ENCODE measurements around the gene DCUN1D3. TPM values are rescaled to one million over a fixed set of nuclear protein-coding genes. Genes with fewer than 3 reads are reported as not detected.

DCUN1D3 gene
- total RNA-seq, 8 experiments from 2014 or later: 6.9 to 15.1 (median 11.0) TPM

DNA sequence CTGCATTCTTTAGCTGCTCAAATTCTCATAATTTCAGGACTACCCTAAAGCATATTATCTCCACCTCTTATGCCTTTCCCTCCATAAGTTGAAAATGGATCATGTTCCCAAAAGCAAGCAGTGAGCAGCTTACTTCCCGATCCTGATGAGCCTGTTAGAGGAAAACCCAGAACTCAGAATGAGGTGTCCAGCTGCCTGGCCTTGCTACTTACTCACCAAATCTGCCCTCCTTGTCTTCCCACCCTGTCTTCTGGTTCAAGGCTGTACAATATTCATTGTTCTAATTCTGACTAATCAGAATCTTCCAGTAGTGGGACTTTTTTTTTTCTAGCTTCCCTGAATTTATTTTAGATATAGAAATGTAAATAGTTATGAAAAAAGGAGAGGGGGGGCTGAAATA is 11.2 kb upstream of the DCUN1D3 start:
- no peak overlapping the region for H3K4me3 ChIP-seq
- H3K27ac ChIP-seq: no peak overlapping the region
- H3K4me1 ChIP-seq (replicated peaks in 1 of 2): peaks cover 0 to 7% of the 10 kb centered on the region in 2 donors
- ATAC-seq (replicated peaks in 6 of 8): peak in 2 of 8 experiments; percentile 56 to 61
- in situ Hi-C loops (cut with MboI; ENCODE audit: low pct_unique_long_range_greater_than_20kb in 2 of 9, low sequenced_read_pairs in 9 of 9, unreplicated experiment in 9 of 9): no loop called here
- WGBS, 10 experiments: 0 to 75% (median 17%) methylated on average over 1 of the region's 1 CpG; no CpG with 5 or more reads in 7 of the 10 experiments

DNA sequence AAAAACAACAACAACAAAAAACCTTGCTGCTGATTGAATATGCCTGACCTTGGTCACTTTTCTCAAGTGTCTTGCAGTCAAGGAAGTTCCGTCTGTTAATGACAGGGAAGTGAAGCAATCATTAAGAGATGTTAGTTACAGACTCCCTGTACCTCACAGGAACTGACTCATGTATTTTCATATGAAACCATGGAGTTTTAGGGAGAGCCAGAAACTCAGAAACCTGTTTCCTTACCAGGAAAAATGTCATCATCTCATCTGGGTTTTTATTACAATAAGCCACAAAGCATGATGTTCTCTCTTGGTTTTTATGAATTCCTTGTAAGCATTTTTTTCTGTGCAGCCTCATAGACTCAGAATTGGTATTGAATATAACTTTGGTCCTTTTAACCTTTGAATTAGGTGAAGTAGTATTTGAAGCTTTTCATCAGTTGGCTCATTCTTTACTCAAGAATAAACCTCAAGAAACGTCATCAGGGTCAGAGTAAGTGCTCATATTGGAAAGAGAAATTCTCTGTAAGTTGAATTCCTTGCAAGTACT is 10.7 kb upstream of the DCUN1D3 start:
- 8 to 100% (median 58%) methylated on average over 1 to 2 of the region's 2 CpGs; no CpG with 5 or more reads in 2 of the 10 experiments for WGBS, 10 experiments
- no peak overlapping the region for H3K27ac ChIP-seq
- in situ Hi-C loops (cut with MboI; ENCODE audit: low pct_unique_long_range_greater_than_20kb in 2 of 9, low sequenced_read_pairs in 9 of 9, unreplicated experiment in 9 of 9): no loop called here
- ATAC-seq (replicated peaks in 6 of 8): peak in 2 of 8 experiments; percentile 40 to 56
- H3K4me3 ChIP-seq: no peak overlapping the region
- H3K4me1 ChIP-seq (replicated peaks in 1 of 2): peaks cover 0 to 7% of the 10 kb centered on the region in 2 donors

DNA sequence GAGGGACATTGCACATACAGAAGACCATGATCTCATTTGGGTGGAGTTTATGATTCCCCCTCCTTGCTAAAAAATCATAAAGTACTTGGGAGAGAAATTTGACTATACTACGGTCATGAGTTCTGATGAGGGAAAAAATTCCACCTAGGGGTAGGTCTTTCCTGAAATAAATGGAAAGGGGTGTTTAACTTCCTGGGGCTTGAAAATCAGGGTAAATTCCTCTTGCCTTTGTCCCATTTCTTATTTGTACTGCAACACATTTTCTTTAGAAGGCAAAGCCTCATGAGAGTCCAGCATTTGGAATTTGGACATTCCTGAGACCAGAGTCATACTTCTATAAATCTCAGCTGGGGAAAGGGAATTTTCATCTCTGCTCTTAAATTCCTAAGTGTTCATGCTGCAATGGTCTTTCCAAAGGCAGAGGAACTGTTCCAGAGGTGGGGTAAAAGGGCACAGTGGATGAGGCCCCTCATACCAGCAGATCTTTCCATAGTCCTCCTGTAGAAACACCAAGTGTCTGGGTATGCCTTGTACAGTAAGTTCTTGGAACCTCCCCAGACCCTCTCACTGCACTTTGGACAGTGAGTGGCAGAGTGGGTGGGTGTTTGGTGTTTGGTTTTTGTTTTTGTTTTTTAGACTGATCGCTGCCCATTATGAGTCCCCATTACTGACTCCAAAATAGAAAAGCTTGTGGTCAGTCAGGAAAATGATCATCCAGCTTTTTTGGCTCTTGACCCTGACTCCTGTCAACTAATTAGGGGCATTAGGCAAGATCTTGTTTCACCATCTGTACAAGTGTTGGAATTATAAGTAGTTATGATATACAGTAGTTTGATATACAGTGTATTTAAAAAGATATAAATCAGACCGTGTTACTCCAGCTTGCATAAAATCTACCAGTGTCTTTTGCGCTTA is 6.4 kb upstream of the DCUN1D3 start:
- 35 to 100% (median 89%) methylated on average over 1 to 4 of the region's 4 CpGs for WGBS, 10 experiments
- in situ Hi-C loops (cut with MboI; ENCODE audit: low pct_unique_long_range_greater_than_20kb in 2 of 9, low sequenced_read_pairs in 9 of 9, unreplicated experiment in 9 of 9): no loop called here

DNA sequence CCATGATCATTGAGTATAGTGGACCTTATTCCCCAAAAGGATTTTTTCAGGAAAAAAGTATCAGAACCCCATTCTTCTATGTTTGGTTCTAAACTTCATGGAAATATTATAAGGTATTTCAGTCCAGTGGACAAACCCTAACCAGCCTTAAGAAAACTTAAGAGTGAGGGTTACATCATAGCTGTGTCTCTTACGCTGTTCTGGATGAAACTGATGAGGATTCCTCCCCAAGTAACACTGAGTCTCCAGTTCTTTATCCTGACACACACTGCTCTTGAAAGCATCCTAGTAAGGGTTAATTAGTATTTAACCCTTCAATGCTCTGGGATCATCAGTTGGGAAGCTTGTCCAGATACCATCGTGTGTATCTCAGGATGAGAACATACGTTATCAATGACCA is 5.4 kb upstream of the DCUN1D3 start:
- 33 to 100% (median 74%) methylated on average over 1 to 3 of the region's 3 CpGs; no CpG with 5 or more reads in 7 of the 10 experiments for WGBS, 10 experiments
- H3K4me3 ChIP-seq: no peak overlapping the region

More for the DNA sequence above, 6.4 kb upstream of the DCUN1D3 start:
- no peak overlapping the region for H3K27ac ChIP-seq
- ATAC-seq (replicated peaks in 6 of 8): peak in 3 of 8 experiments; percentile 8 to 30 (median 23)
- H3K4me1 ChIP-seq (replicated peaks in 1 of 2): peaks cover 5 to 18% of the 10 kb centered on the region in 2 donors
- H3K4me3 ChIP-seq: no peak overlapping the region

DNA sequence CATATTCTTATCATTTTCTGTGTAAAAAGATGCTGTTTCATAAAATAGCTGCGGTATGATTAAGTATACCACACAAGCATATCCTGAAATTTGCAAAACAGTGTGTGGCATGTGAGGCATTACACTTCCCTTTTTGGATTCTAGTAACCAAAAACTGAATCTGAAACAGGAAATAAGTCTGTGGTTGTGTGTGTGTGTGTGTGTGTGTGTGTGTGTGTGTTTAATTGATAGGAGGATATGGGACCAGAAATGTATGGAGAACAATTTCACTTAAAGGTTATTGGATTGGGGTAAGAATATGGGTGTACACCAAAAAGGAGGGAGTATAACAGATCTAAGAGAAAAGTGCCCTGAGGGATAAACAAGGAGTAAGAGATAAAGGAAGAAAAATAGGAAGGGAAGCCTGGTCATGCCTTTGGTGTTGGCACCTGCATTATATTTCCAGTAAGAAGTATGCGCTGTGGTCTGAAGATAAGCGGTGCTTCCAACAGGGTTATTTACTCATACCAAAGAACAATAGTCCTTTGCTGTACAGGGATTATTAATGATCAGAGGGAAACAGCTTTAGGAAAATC is 4.4 kb upstream of the DCUN1D3 start:
- WGBS, 10 experiments: 30 to 100% (median 82%) methylated on average over 1 to 3 of the region's 3 CpGs; no CpG with 5 or more reads in 1 of the 10 experiments
- in situ Hi-C loops (cut with MboI; ENCODE audit: low pct_unique_long_range_greater_than_20kb in 2 of 9, low sequenced_read_pairs in 9 of 9, unreplicated experiment in 9 of 9): no loop called here
- no peak overlapping the region for H3K4me3 ChIP-seq
- ATAC-seq (replicated peaks in 6 of 8): no peak
- H3K4me1 ChIP-seq (replicated peaks in 1 of 2): peaks cover 5 to 18% of the 10 kb centered on the region in 2 donors
- H3K27ac ChIP-seq: no peak overlapping the region

More for the DNA sequence above, 5.4 kb upstream of the DCUN1D3 start:
- Histone ChIP-seq H3K27ac (no peak overlapping the region), H3K4me1 (replicated peaks in 1 of 2) (peaks cover 5 to 18% of the 10 kb centered on the region in 2 donors)
- ATAC-seq (replicated peaks in 6 of 8): no peak
- in situ Hi-C loops (cut with MboI; ENCODE audit: low pct_unique_long_range_greater_than_20kb in 2 of 9, low sequenced_read_pairs in 9 of 9, unreplicated experiment in 9 of 9): no loop called here

DNA sequence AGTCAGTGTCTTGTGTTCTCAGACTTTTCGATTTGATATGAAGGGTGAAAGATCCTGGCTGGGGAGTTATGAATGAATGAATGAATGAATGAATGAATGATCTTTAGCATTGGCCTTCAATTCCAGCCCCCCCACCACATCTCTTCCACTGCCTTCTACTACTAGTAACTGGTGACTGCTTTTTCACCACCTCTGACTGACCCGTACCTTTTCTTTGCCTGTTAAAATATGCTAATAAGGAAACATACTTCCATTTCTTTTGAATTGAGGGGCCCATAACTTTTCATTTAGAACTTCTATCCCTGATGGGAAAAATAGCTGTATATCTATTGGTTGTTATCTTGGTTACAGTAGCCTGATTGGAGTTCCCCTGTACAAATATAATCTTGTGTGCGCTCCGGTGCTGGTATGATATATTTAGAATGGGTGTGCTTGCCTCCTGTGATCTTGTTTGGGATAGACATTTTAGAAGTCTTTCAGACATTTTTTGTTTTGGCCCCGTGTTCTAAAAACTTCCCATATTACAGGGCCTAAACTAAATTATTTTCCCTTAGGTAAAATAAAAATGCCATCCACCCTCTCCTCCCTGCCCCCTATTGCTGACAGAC is 3.8 kb upstream of the DCUN1D3 start:
- no peak for ATAC-seq (replicated peaks in 6 of 8)
- no peak overlapping the region for H3K27ac ChIP-seq
- no peak overlapping the region for H3K4me3 ChIP-seq
- 54 to 96% (median 66%) methylated on average over 2 to 5 of the region's 5 CpGs for WGBS, 10 experiments
- in situ Hi-C loops (cut with MboI; ENCODE audit: low pct_unique_long_range_greater_than_20kb in 2 of 9, low sequenced_read_pairs in 9 of 9, unreplicated experiment in 9 of 9): no loop called here
- H3K4me1 ChIP-seq (replicated peaks in 1 of 2): peaks cover 5 to 19% of the 10 kb centered on the region in 2 donors

DNA sequence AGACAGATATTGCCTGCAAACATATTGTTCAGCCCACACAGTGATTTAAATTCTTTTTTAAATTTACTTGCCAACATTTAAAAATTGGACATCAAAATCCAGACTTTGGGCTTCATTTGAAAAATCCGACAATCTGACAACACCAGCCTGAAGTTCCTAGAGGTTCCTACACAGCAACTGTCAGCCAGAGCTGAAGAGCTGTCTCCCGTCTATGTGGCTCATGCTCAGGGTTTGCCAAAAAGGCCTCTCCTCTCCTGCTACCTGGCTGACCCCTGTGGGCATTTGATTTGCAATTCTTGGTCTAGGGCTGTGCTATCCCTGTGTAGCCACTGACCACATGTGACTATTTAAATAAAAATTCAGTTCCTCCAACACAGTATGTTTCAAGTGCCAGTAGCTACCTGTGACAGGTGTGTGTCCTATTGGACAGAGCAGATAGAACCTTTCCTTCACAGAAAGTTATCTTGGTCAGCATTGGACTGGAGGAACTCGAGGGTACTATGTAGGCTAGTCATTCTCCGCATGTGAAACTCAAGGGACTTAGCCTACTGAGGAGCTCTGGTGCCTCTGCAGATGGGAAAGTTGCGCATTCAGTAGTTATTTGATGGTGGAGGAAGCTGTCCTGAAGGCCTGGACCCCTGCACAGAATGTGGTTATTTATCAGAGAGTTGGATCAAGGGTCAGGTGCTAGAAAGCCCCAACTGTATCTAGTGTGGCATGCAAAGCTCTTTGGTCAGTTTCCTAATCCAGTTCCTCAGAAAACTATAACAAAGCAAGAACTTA is 3.1 kb upstream of the DCUN1D3 start:
- no peak for ATAC-seq (replicated peaks in 6 of 8)
- peaks cover 11 to 24% of the 10 kb centered on the region in 2 donors for H3K4me1 ChIP-seq (replicated peaks in 1 of 2)
- no peak overlapping the region for H3K4me3 ChIP-seq
- in situ Hi-C loops (cut with MboI; ENCODE audit: low pct_unique_long_range_greater_than_20kb in 2 of 9, low sequenced_read_pairs in 9 of 9, unreplicated experiment in 9 of 9): no loop called here
- 72 to 100% (median 90%) methylated on average over 1 to 4 of the region's 5 CpGs; no CpG with 5 or more reads in 3 of the 10 experiments for WGBS, 10 experiments
- H3K27ac ChIP-seq: no peak overlapping the region

DNA sequence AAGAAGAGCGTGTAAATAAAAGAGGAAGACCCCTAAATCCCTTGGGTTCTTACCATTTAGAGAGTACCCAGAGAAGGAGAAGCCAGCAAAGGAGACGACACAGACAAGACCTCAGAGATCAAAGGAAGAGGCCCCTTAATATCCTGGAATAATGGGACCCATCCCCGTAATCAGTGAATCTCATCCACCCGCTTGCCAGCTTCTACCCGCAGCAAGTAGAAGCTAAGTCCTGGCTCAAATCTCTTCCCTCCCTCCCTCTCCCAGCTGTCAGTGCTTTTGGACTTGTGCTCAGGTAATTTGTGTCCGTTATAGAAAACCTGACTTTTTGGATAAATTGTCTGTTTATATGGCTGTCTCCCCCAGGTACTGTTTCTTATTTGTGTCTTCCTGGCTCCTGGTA is 2.3 kb upstream of the DCUN1D3 start:
- WGBS, 10 experiments: 80 to 100% (median 92%) methylated on average over 1 to 6 of the region's 6 CpGs; no CpG with 5 or more reads in 1 of the 10 experiments
- Histone ChIP-seq H3K27ac (no peak overlapping the region), H3K4me1 (replicated peaks in 1 of 2) (peaks cover 11 to 24% of the 10 kb centered on the region in 2 donors), H3K4me3 (peak overlapping the region in 1 of 5 donors; percentile 64)
- in situ Hi-C loops (cut with MboI; ENCODE audit: low pct_unique_long_range_greater_than_20kb in 2 of 9, low sequenced_read_pairs in 9 of 9, unreplicated experiment in 9 of 9): no loop called here
- no peak for ATAC-seq (replicated peaks in 6 of 8)

DNA sequence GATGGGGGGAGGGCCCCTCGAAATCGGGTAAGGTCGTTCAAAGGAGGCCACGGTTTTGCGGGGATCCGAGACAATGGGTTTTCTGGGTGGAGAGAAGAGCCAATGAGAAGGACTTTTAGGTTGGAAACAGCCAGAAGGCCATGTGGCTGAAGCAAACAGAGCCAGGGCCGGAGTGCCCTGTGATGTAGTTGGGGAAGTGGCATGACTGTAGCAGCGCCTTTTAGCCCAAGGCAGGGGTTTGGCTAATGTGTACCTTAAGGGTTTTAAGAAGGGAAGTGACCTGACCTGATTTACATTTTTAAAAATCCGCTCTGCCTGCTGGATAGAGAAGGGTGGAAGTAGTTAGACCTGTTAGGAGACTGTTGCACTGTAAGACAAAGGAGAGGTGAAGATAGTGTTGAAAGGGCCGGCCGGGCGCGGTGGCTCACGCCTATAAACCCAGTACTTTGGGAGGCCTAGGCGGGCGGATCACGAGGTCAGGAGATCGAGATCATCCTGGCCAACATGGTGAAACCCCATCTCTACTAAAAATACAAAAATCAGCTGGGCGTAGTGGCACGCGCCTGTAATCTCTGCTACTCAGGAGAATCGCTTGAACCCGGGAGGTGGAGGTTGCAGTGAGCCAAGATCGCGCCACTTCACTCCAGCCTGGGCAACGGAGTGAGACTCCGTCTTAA is 1.4 kb upstream of the DCUN1D3 start:
- H3K4me3 ChIP-seq: peak overlapping the region; percentile 48 to 67 (median 59)
- H3K4me1 ChIP-seq (replicated peaks in 1 of 2): peaks cover 11 to 24% of the 10 kb centered on the region in 2 donors
- in situ Hi-C loops (cut with MboI; ENCODE audit: low pct_unique_long_range_greater_than_20kb in 2 of 9, low sequenced_read_pairs in 9 of 9, unreplicated experiment in 9 of 9): no loop called here

DNA sequence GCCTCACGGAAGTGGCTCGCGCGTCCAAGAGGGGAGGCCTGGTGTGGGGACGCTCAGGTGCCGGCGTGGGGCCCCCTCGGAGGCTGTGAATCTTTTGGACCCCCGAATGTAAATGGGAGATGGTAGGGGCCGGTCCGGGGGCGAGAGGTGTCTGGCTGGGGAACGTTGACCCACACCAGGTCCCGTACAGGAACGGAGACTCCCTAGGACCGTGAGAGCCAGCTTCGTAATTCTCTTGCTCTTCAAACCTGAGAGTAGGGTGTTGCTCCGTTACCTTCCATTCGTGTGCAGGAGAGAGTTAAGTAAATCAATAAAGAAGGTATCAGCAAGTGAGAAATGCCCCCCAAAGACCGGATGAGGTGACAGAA is 894 bp upstream of the DCUN1D3 start:
- 0% methylated on average over 1 to 3 of the region's 20 CpGs; no CpG with 5 or more reads in 7 of the 10 experiments for WGBS, 10 experiments
- Histone ChIP-seq H3K4me1 (replicated peaks in 1 of 2) (peaks cover 11 to 24% of the 10 kb centered on the region in 2 donors), H3K4me3 (peak overlapping the region; percentile 48 to 67 (median 59)), H3K27ac (peak overlapping the region; percentile 99)
- in situ Hi-C loops (cut with MboI; ENCODE audit: low pct_unique_long_range_greater_than_20kb in 2 of 9, low sequenced_read_pairs in 9 of 9, unreplicated experiment in 9 of 9): no loop called here
- peak in 4 of 8 experiments; percentile 1 to 6 (median 5) for ATAC-seq (replicated peaks in 6 of 8)

More for the DNA sequence above, 1.4 kb upstream of the DCUN1D3 start:
- peak in 3 of 8 experiments; percentile 2 to 8 (median 3) for ATAC-seq (replicated peaks in 6 of 8)
- WGBS, 10 experiments: 0 to 69% (median 39%) methylated on average over 1 to 14 of the region's 27 CpGs
- peak overlapping the region; percentile 99 for H3K27ac ChIP-seq

DNA sequence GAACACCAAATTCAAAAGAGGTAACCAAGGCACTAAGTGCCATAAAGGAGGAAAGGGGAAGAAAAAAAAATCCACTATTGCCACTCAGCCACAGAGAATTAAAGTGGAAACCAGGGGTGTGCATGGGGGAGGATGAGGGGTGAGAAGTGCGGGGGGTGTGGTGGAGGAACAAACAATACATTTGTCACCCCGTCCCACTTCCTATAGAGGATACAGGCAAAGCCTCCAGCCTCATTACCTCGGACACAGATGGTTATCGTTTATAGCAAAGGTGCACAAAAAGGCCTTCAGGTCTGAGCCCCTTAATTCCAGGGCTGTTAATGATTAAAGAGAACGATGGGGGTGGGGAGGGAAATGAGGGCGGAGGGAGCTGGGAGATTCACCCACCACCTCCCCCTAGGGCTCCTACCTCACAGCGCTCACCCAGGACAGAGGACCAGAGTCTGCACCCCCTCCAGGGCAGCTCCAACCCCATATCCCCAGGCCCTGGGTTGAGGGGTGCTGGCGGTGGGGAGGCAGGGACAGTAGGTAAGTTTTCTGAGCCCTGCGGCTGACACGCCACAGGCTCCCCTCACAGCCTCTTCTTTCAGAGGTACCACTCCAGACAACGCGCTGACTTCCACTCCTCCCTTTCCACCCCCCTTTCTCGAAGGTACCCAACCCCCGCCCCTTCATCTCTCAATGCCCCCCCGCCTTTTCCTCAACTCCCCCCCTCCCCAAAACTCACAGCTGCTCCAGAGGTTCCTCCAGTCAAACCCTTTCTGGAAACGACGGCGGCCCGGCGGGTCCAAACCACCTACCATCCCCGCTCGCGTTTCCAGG is 470 bp downstream of the DCUN1D3 start:
- WGBS, 10 experiments: 0% methylated on average over 1 of the region's 23 CpGs; no CpG with 5 or more reads in 9 of the 10 experiments
- in situ Hi-C loops (cut with MboI; ENCODE audit: low pct_unique_long_range_greater_than_20kb in 2 of 9, low sequenced_read_pairs in 9 of 9, unreplicated experiment in 9 of 9): no loop called here
- Histone ChIP-seq H3K27ac (peak overlapping the region; percentile 99), H3K4me1 (replicated peaks in 1 of 2) (peaks cover 11 to 18% of the 10 kb centered on the region in 2 donors), H3K4me3 (peak overlapping the region; percentile 48 to 67 (median 59))
- peak in 5 of 8 experiments; percentile 0 to 9 (median 2) for ATAC-seq (replicated peaks in 6 of 8)

All from motor neuron (in vitro differentiated cells).